ENCODE measurements around the gene LRBA.

The LRBA gene

GRCh38 chr4:150371869-150372268, 643.2 kb downstream of the LRBA start:
- H3K4me1 ChIP-seq (ENCODE audit: control insufficient read depth in 1 of 2, insufficient read depth in 2 of 2, low read length in 2 of 2): no peaks in the 10 kb centered on the region
- H3K27me3 ChIP-seq (ENCODE audit: control insufficient read depth in 1 of 2, insufficient read depth in 2 of 2, low read length in 2 of 2): no peaks in the 10 kb centered on the region
- H3K27ac ChIP-seq (ENCODE audit: low read depth, low read length): no peak overlapping the region
- H3K4me3 ChIP-seq (ENCODE audit: low read depth in 1 of 2, low read length in 2 of 2): no peak overlapping the region
- no peaks in the 10 kb centered on the region for H3K9me3 ChIP-seq (ENCODE audit: control insufficient read depth in 1 of 2, low read length in 2 of 2)
- H3K36me3 ChIP-seq (ENCODE audit: control insufficient read depth in 1 of 2, insufficient read depth in 2 of 2, low read length in 2 of 2): no peaks in the 10 kb centered on the region
- H3K9ac ChIP-seq (ENCODE audit: low read depth in 1 of 2, low read length in 2 of 2): no peak overlapping the region

- H3K4me1 ChIP-seq (ENCODE audit: control insufficient read depth in 1 of 2, insufficient read depth in 2 of 2, low read length in 2 of 2): no peaks in the 10 kb centered on the region
- no peaks in the 10 kb centered on the region for H3K27me3 ChIP-seq (ENCODE audit: control insufficient read depth in 1 of 2, insufficient read depth in 2 of 2, low read length in 2 of 2)
- no peak overlapping the region for H3K9ac ChIP-seq (ENCODE audit: low read depth in 1 of 2, low read length in 2 of 2)
- no peak overlapping the region for H3K27ac ChIP-seq (ENCODE audit: low read depth, low read length)
- H3K9me3 ChIP-seq (ENCODE audit: control insufficient read depth in 1 of 2, low read length in 2 of 2): no peaks in the 10 kb centered on the region
- no peaks in the 10 kb centered on the region for H3K36me3 ChIP-seq (ENCODE audit: control insufficient read depth in 1 of 2, insufficient read depth in 2 of 2, low read length in 2 of 2)
- H3K4me3 ChIP-seq (ENCODE audit: low read depth in 1 of 2, low read length in 2 of 2): no peak overlapping the region
Observed at GRCh38 chr4:150369434-150370380, 645.4 kb downstream of the LRBA start.

- no peaks in the 10 kb centered on the region for H3K36me3 ChIP-seq (ENCODE audit: control insufficient read depth in 1 of 2, insufficient read depth in 2 of 2, low read length in 2 of 2)
- H3K9me3 ChIP-seq (ENCODE audit: control insufficient read depth in 1 of 2, low read length in 2 of 2): no peaks in the 10 kb centered on the region
- H3K27ac ChIP-seq (ENCODE audit: low read depth, low read length): no peak overlapping the region
- H3K4me3 ChIP-seq (ENCODE audit: low read depth in 1 of 2, low read length in 2 of 2): no peak overlapping the region
- no peaks in the 10 kb centered on the region for H3K27me3 ChIP-seq (ENCODE audit: control insufficient read depth in 1 of 2, insufficient read depth in 2 of 2, low read length in 2 of 2)
- H3K9ac ChIP-seq (ENCODE audit: low read depth in 1 of 2, low read length in 2 of 2): no peak overlapping the region
- H3K4me1 ChIP-seq (ENCODE audit: control insufficient read depth in 1 of 2, insufficient read depth in 2 of 2, low read length in 2 of 2): no peaks in the 10 kb centered on the region
Observed at GRCh38 chr4:150368667-150369066, 646.4 kb downstream of the LRBA start.

- H3K4me3 ChIP-seq (ENCODE audit: low read depth in 1 of 2, low read length in 2 of 2): no peak overlapping the region
- no peaks in the 10 kb centered on the region for H3K27me3 ChIP-seq (ENCODE audit: control insufficient read depth in 1 of 2, insufficient read depth in 2 of 2, low read length in 2 of 2)
Observed at GRCh38 chr4:150367326-150367725, 647.8 kb downstream of the LRBA start.

GRCh38 chr4:150366487-150366999, 648.5 kb downstream of the LRBA start:
- Histone ChIP-seq H3K4me3 (ENCODE audit: low read depth in 1 of 2, low read length in 2 of 2) (no peak overlapping the region), H3K9me3 (ENCODE audit: control insufficient read depth in 1 of 2, low read length in 2 of 2) (no peaks in the 10 kb centered on the region), H3K9ac (ENCODE audit: low read depth in 1 of 2, low read length in 2 of 2) (no peak overlapping the region), H3K27me3 (ENCODE audit: control insufficient read depth in 1 of 2, insufficient read depth in 2 of 2, low read length in 2 of 2) (no peaks in the 10 kb centered on the region), H3K36me3 (ENCODE audit: control insufficient read depth in 1 of 2, insufficient read depth in 2 of 2, low read length in 2 of 2) (no peaks in the 10 kb centered on the region), H3K27ac (ENCODE audit: low read depth, low read length) (no peak overlapping the region), H3K4me1 (ENCODE audit: control insufficient read depth in 1 of 2, insufficient read depth in 2 of 2, low read length in 2 of 2) (no peaks in the 10 kb centered on the region)

More at GRCh38 chr4:150367326-150367725, 647.8 kb downstream of the LRBA start:
- Histone ChIP-seq H3K9ac (ENCODE audit: low read depth in 1 of 2, low read length in 2 of 2) (no peak overlapping the region), H3K4me1 (ENCODE audit: control insufficient read depth in 1 of 2, insufficient read depth in 2 of 2, low read length in 2 of 2) (no peaks in the 10 kb centered on the region), H3K9me3 (ENCODE audit: control insufficient read depth in 1 of 2, low read length in 2 of 2) (no peaks in the 10 kb centered on the region), H3K36me3 (ENCODE audit: control insufficient read depth in 1 of 2, insufficient read depth in 2 of 2, low read length in 2 of 2) (no peaks in the 10 kb centered on the region), H3K27ac (ENCODE audit: low read depth, low read length) (no peak overlapping the region)

GRCh38 chr4:150363721-150364688, 651.1 kb downstream of the LRBA start:
- H3K4me1 ChIP-seq (ENCODE audit: control insufficient read depth in 1 of 2, insufficient read depth in 2 of 2, low read length in 2 of 2): no peaks in the 10 kb centered on the region
- no peaks in the 10 kb centered on the region for H3K9me3 ChIP-seq (ENCODE audit: control insufficient read depth in 1 of 2, low read length in 2 of 2)
- H3K27ac ChIP-seq (ENCODE audit: low read depth, low read length): no peak overlapping the region
- H3K9ac ChIP-seq (ENCODE audit: low read depth in 1 of 2, low read length in 2 of 2): no peak overlapping the region
- no peak overlapping the region for H3K4me3 ChIP-seq (ENCODE audit: low read depth in 1 of 2, low read length in 2 of 2)
- no peaks in the 10 kb centered on the region for H3K36me3 ChIP-seq (ENCODE audit: control insufficient read depth in 1 of 2, insufficient read depth in 2 of 2, low read length in 2 of 2)
- H3K27me3 ChIP-seq (ENCODE audit: control insufficient read depth in 1 of 2, insufficient read depth in 2 of 2, low read length in 2 of 2): no peaks in the 10 kb centered on the region

- Histone ChIP-seq H3K4me1 (ENCODE audit: control insufficient read depth in 1 of 2, insufficient read depth in 2 of 2, low read length in 2 of 2) (peaks cover 6 to 7% of the 10 kb centered on the region in 2 donors), H3K9ac (ENCODE audit: low read depth in 1 of 2, low read length in 2 of 2) (no peak overlapping the region), H3K36me3 (ENCODE audit: control insufficient read depth in 1 of 2, insufficient read depth in 2 of 2, low read length in 2 of 2) (no peaks in the 10 kb centered on the region), H3K27me3 (ENCODE audit: control insufficient read depth in 1 of 2, insufficient read depth in 2 of 2, low read length in 2 of 2) (no peaks in the 10 kb centered on the region), H3K9me3 (ENCODE audit: control insufficient read depth in 1 of 2, low read length in 2 of 2) (no peaks in the 10 kb centered on the region), H3K4me3 (ENCODE audit: low read depth in 1 of 2, low read length in 2 of 2) (no peak overlapping the region), H3K27ac (ENCODE audit: low read depth, low read length) (no peak overlapping the region)
Observed at GRCh38 chr4:150358691-150359090, 656.4 kb downstream of the LRBA start.

- H3K4me3 ChIP-seq (ENCODE audit: low read depth in 1 of 2, low read length in 2 of 2): no peak overlapping the region
- no peak overlapping the region for H3K27ac ChIP-seq (ENCODE audit: low read depth, low read length)
- H3K36me3 ChIP-seq (ENCODE audit: control insufficient read depth in 1 of 2, insufficient read depth in 2 of 2, low read length in 2 of 2): no peaks in the 10 kb centered on the region
- no peaks in the 10 kb centered on the region for H3K9me3 ChIP-seq (ENCODE audit: control insufficient read depth in 1 of 2, low read length in 2 of 2)
- H3K27me3 ChIP-seq (ENCODE audit: control insufficient read depth in 1 of 2, insufficient read depth in 2 of 2, low read length in 2 of 2): no peaks in the 10 kb centered on the region
- no peak overlapping the region for H3K9ac ChIP-seq (ENCODE audit: low read depth in 1 of 2, low read length in 2 of 2)
- H3K4me1 ChIP-seq (ENCODE audit: control insufficient read depth in 1 of 2, insufficient read depth in 2 of 2, low read length in 2 of 2): peaks cover 6 to 7% of the 10 kb centered on the region in 2 donors
Observed at GRCh38 chr4:150357829-150358228, 657.3 kb downstream of the LRBA start.

GRCh38 chr4:150355858-150356455, 659.1 kb downstream of the LRBA start:
- Histone ChIP-seq H3K27ac (ENCODE audit: low read depth, low read length) (no peak overlapping the region), H3K36me3 (ENCODE audit: control insufficient read depth in 1 of 2, insufficient read depth in 2 of 2, low read length in 2 of 2) (no peaks in the 10 kb centered on the region), H3K4me1 (ENCODE audit: control insufficient read depth in 1 of 2, insufficient read depth in 2 of 2, low read length in 2 of 2) (peaks cover 6 to 7% of the 10 kb centered on the region in 2 donors), H3K4me3 (ENCODE audit: low read depth in 1 of 2, low read length in 2 of 2) (no peak overlapping the region), H3K27me3 (ENCODE audit: control insufficient read depth in 1 of 2, insufficient read depth in 2 of 2, low read length in 2 of 2) (no peaks in the 10 kb centered on the region), H3K9me3 (ENCODE audit: control insufficient read depth in 1 of 2, low read length in 2 of 2) (no peaks in the 10 kb centered on the region), H3K9ac (ENCODE audit: low read depth in 1 of 2, low read length in 2 of 2) (no peak overlapping the region)

Data from duodenal mucosa (tissue), 2 donors.